ENCODE measurements around the gene MALRD1. TPM values are rescaled to one million over a fixed set of nuclear protein-coding genes. Genes with fewer than 3 reads are reported as not detected.

MALRD1 gene
- total RNA-seq, 1 donor from 2014 or later = 0.45 TPM

DNA sequence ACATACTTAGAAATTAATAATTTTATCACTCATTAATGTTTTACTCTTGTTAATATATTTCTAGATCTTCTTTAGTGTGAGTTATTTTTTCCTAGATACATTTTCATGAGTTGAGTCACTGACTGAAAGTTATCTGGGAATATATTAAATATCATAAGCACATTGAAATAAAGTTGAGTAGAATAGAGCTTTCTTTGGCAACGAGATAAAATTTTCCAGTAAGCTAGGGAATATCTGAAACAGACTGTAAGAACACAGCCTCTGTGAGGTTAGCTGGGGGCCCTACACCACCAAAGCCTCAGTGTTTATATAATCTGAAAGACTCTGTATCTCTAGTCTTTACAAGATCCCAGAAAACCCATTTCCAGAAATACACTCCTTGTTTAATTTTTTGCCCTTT lies 419.8 kb downstream of the MALRD1 start:
- no peaks in the 10 kb centered on the region for H3K4me1 ChIP-seq (ENCODE audit: insufficient read depth, low read length)
- H3K79me2 ChIP-seq (ENCODE audit: insufficient read depth, low read length) = no peaks in the 10 kb centered on the region
- no peak for FAIRE-seq
- H3K27me3 ChIP-seq (ENCODE audit: insufficient read depth, low read length) = no peaks in the 10 kb centered on the region
- Mint-ChIP-seq H3K4me1 (ENCODE audit: low read depth, unreplicated experiment) (no peaks in the 10 kb centered on the region), H3K27ac (ENCODE audit: unreplicated experiment) (no peak overlapping the region), H3K27me3 (ENCODE audit: low read depth, unreplicated experiment) (no peaks in the 10 kb centered on the region), H3K36me3 (ENCODE audit: low read depth, unreplicated experiment) (no peaks in the 10 kb centered on the region), H3K4me3 (ENCODE audit: unreplicated experiment) (no peak overlapping the region), H3K9me3 (ENCODE audit: unreplicated experiment) (no peaks in the 10 kb centered on the region)
- no peak overlapping the region for H3K4me2 ChIP-seq (ENCODE audit: low read length)
- no peak overlapping the region for H3K4me3 ChIP-seq (ENCODE audit: insufficient read depth, low read depth, low read length)
- H2AFZ ChIP-seq (ENCODE audit: low read depth, low read length) = no peak overlapping the region
- no peak overlapping the region for H3K9ac ChIP-seq (ENCODE audit: low read length)
- TF ChIP-seq, protein P1, sequence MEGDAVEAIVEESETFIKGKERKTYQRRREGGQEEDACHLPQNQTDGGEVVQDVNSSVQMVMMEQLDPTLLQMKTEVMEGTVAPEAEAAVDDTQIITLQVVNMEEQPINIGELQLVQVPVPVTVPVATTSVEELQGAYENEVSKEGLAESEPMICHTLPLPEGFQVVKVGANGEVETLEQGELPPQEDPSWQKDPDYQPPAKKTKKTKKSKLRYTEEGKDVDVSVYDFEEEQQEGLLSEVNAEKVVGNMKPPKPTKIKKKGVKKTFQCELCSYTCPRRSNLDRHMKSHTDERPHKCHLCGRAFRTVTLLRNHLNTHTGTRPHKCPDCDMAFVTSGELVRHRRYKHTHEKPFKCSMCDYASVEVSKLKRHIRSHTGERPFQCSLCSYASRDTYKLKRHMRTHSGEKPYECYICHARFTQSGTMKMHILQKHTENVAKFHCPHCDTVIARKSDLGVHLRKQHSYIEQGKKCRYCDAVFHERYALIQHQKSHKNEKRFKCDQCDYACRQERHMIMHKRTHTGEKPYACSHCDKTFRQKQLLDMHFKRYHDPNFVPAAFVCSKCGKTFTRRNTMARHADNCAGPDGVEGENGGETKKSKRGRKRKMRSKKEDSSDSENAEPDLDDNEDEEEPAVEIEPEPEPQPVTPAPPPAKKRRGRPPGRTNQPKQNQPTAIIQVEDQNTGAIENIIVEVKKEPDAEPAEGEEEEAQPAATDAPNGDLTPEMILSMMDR (IDR thresholded peaks at IDR 0.05; ENCODE audit: insufficient read depth, low read depth, low read length) = no peak
- no peak for TF ChIP-seq EZH2 (IDR thresholded peaks at IDR 0.05; ENCODE audit: insufficient read depth, low read length)
- H3K9me3 ChIP-seq (ENCODE audit: insufficient read depth, low read depth, low read length) = no peaks in the 10 kb centered on the region
- no peak overlapping the region for H3K27ac ChIP-seq (ENCODE audit: low read depth, low read length)
- no peak for DNase-seq (ENCODE audit: low read depth)
- H3K36me3 ChIP-seq (ENCODE audit: insufficient read depth, low read length) = no peaks in the 10 kb centered on the region
- H4K20me1 ChIP-seq (ENCODE audit: insufficient read depth, low read length) = no peaks in the 10 kb centered on the region

DNA sequence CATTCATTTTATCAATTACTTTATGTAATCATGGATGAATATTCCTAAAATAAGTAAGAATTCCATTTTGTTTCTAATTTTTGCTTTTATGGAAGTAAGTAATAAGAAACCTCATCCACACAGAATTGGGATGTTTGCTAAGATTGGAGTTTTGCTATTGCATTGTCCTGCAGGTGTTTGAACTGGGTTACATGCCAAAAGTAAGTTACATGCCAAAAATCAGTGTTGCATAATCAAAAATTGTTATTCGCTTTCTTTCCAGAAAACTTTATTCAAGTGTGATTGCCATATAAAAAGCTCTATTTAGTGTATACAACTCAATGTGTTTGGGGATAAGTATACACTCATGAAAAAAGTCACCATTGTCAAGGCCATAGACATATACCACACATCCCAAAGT lies 420.9 kb downstream of the MALRD1 start:
- Histone ChIP-seq H3K4me2 (ENCODE audit: low read length) (no peak overlapping the region), H3K9me3 (ENCODE audit: insufficient read depth, low read depth, low read length) (no peaks in the 10 kb centered on the region), H3K27ac (ENCODE audit: low read depth, low read length) (no peak overlapping the region), H4K20me1 (ENCODE audit: insufficient read depth, low read length) (no peaks in the 10 kb centered on the region), H3K79me2 (ENCODE audit: insufficient read depth, low read length) (no peaks in the 10 kb centered on the region), H3K4me1 (ENCODE audit: insufficient read depth, low read length) (no peaks in the 10 kb centered on the region), H3K9ac (ENCODE audit: low read length) (no peak overlapping the region), H3K27me3 (ENCODE audit: insufficient read depth, low read length) (no peaks in the 10 kb centered on the region), H3K36me3 (ENCODE audit: insufficient read depth, low read length) (no peaks in the 10 kb centered on the region), H3K4me3 (ENCODE audit: insufficient read depth, low read depth, low read length) (no peak overlapping the region), H2AFZ (ENCODE audit: low read depth, low read length) (no peak overlapping the region)
- no peak for FAIRE-seq
- H3K4me3 Mint-ChIP-seq (ENCODE audit: unreplicated experiment) = no peak overlapping the region
- H3K4me1 Mint-ChIP-seq (ENCODE audit: low read depth, unreplicated experiment) = no peaks in the 10 kb centered on the region
- TF ChIP-seq, protein P1 (IDR thresholded peaks at IDR 0.05; ENCODE audit: insufficient read depth, low read depth, low read length) = no peak
- TF ChIP-seq EZH2 (IDR thresholded peaks at IDR 0.05; ENCODE audit: insufficient read depth, low read length) = no peak
- no peaks in the 10 kb centered on the region for H3K9me3 Mint-ChIP-seq (ENCODE audit: unreplicated experiment)
- H3K36me3 Mint-ChIP-seq (ENCODE audit: low read depth, unreplicated experiment) = no peaks in the 10 kb centered on the region
- H3K27me3 Mint-ChIP-seq (ENCODE audit: low read depth, unreplicated experiment) = no peaks in the 10 kb centered on the region
- no peak overlapping the region for H3K27ac Mint-ChIP-seq (ENCODE audit: unreplicated experiment)
- DNase-seq (ENCODE audit: low read depth) = no peak

DNA sequence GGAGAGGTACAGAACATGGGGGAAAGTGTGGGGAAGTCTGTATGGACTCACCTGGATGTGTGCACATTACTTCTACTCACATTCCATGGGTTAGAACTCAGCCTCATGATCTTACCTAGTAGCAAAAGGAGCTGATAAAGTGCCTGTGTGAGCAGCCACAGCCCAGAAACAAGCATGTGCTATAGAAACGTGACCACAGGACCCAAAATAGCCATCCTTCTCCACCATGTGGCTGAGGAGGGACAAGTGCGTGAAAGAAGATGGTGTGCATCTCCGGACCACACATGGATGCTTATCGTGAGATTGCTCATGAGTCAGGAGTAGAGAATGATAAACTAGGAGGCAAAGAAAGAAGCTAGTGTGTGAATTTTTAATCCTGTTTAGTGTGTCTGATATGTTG lies 431.3 kb downstream of the MALRD1 start:
- Mint-ChIP-seq H3K27me3 (ENCODE audit: low read depth, unreplicated experiment) (no peaks in the 10 kb centered on the region), H3K36me3 (ENCODE audit: low read depth, unreplicated experiment) (no peaks in the 10 kb centered on the region), H3K9me3 (ENCODE audit: unreplicated experiment) (no peaks in the 10 kb centered on the region), H3K4me3 (ENCODE audit: unreplicated experiment) (no peak overlapping the region), H3K4me1 (ENCODE audit: low read depth, unreplicated experiment) (no peaks in the 10 kb centered on the region), H3K27ac (ENCODE audit: unreplicated experiment) (no peak overlapping the region)
- Histone ChIP-seq H3K9me3 (ENCODE audit: insufficient read depth, low read depth, low read length) (no peaks in the 10 kb centered on the region), H3K79me2 (ENCODE audit: insufficient read depth, low read length) (no peaks in the 10 kb centered on the region), H3K4me2 (ENCODE audit: low read length) (no peak overlapping the region), H3K36me3 (ENCODE audit: insufficient read depth, low read length) (no peaks in the 10 kb centered on the region), H4K20me1 (ENCODE audit: insufficient read depth, low read length) (no peaks in the 10 kb centered on the region), H3K27ac (ENCODE audit: low read depth, low read length) (no peak overlapping the region), H2AFZ (ENCODE audit: low read depth, low read length) (no peak overlapping the region), H3K4me1 (ENCODE audit: insufficient read depth, low read length) (no peaks in the 10 kb centered on the region), H3K9ac (ENCODE audit: low read length) (no peak overlapping the region), H3K4me3 (ENCODE audit: insufficient read depth, low read depth, low read length) (no peak overlapping the region), H3K27me3 (ENCODE audit: insufficient read depth, low read length) (no peaks in the 10 kb centered on the region)
- no peak for TF ChIP-seq EZH2 (IDR thresholded peaks at IDR 0.05; ENCODE audit: insufficient read depth, low read length)
- TF ChIP-seq, protein P1 (IDR thresholded peaks at IDR 0.05; ENCODE audit: insufficient read depth, low read depth, low read length) = no peak
- no peak for DNase-seq (ENCODE audit: low read depth)
- FAIRE-seq = no peak
